ENCODE data around the gene TENM3. TPM values are rescaled to one million over a fixed set of nuclear protein-coding genes. Genes with fewer than 3 reads are reported as not detected.

Gene TENM3
- total RNA-seq, 2 experiments from 2014 or later = not detected

GRCh38 chr4:182478475-182478874, 235.3 kb downstream of the TENM3 start:
- DNase-seq (no peak), ATAC-seq (no peak)
- CTCF ChIA-PET = interaction anchor here (1.0 kb wide), 1 partner anchor 447 kb away, joined by 4 read pairs; no protein-coding TSS in a partner anchor
- Mint-ChIP-seq H3K4me3 (no peak overlapping the region), H3K9me3 (ENCODE audit: low read depth) (no peaks in the 10 kb centered on the region), H3K4me1 (no peaks in the 10 kb centered on the region), H3K36me3 (no peaks in the 10 kb centered on the region), H3K27me3 (peaks cover 6% of the 10 kb centered on the region), H3K27ac (no peak overlapping the region)

GRCh38 chr4:182483685-182484084, 240.5 kb downstream of the TENM3 start:
- CTCF ChIA-PET = interaction anchor here (1.0 kb wide), 1 partner anchor 441 kb away, joined by 3 read pairs; no protein-coding TSS in a partner anchor
- DNase-seq = no peak
- no peaks in the 10 kb centered on the region for H3K27me3 Mint-ChIP-seq
- H3K9me3 Mint-ChIP-seq (ENCODE audit: low read depth) = peaks cover 3% of the 10 kb centered on the region
- H3K4me1 Mint-ChIP-seq = no peaks in the 10 kb centered on the region
- H3K4me3 Mint-ChIP-seq = no peak overlapping the region
- no peak for ATAC-seq
- H3K27ac Mint-ChIP-seq = no peak overlapping the region
- H3K36me3 Mint-ChIP-seq = no peaks in the 10 kb centered on the region

- peaks cover 4% of the 10 kb centered on the region for H3K27me3 Mint-ChIP-seq
- CTCF ChIA-PET = no interaction called here
- ATAC-seq = no peak
- H3K9me3 Mint-ChIP-seq (ENCODE audit: low read depth) = peaks cover 3% of the 10 kb centered on the region
- no peak overlapping the region for H3K4me3 Mint-ChIP-seq
- no peaks in the 10 kb centered on the region for H3K36me3 Mint-ChIP-seq
- H3K27ac Mint-ChIP-seq = no peak overlapping the region
- DNase-seq = no peak
- H3K4me1 Mint-ChIP-seq = peaks cover 3% of the 10 kb centered on the region
Observed at GRCh38 chr4:182486881-182487280, 243.7 kb downstream of the TENM3 start.

DNA sequence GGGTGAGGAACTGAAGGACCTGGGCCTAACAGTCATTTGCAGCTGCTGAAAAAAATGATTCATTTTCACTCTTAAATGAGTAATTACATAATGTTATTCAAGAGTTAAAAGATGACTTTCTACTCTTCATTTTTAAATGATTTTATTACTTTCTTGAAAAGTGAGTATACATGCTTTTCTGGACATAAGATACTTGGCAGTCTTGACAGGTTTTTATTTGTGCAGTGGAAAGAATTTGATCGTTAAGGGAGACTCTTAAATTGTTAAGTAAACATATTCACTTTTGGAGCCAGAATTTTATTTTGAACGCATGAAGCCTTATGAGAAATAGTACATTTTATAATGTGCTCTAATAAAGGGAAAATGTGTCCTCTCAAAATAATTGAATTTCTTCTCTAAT, 245.7 kb downstream of the TENM3 start:
- Mint-ChIP-seq H3K27me3 (peaks cover 4% of the 10 kb centered on the region), H3K27ac (no peak overlapping the region), H3K9me3 (ENCODE audit: low read depth) (peaks cover 3% of the 10 kb centered on the region), H3K4me1 (peaks cover 10% of the 10 kb centered on the region), H3K36me3 (no peaks in the 10 kb centered on the region), H3K4me3 (no peak overlapping the region)
- ATAC-seq (no peak), DNase-seq (no peak)
- CTCF ChIA-PET = no interaction called here

GRCh38 chr4:182489607-182490006, 246.4 kb downstream of the TENM3 start:
- Mint-ChIP-seq H3K36me3 (no peaks in the 10 kb centered on the region), H3K4me1 (peaks cover 10% of the 10 kb centered on the region), H3K27me3 (peaks cover 4% of the 10 kb centered on the region), H3K9me3 (ENCODE audit: low read depth) (peaks cover 3% of the 10 kb centered on the region), H3K4me3 (no peak overlapping the region), H3K27ac (no peak overlapping the region)
- CTCF ChIA-PET = no interaction called here
- ATAC-seq = no peak
- DNase-seq = no peak

DNA sequence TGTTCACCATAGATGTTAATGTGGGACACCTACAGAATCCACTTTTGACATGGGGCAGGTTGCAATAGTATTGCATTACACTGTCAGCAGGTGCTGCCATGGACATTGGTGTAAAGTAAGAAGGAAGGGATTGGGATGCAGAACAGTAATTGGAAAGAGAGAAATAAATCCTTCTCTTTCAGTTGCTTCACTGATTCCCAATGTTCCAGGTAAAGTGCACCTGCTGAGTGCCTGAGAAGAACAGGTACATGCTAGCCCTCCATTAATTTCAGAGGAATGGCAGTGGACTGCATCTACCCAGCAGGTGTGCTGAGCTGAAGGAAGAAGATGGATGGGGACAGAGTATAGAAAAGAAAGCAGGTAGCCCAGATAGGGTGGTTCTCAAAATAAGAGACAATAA, 248.5 kb downstream of the TENM3 start:
- CTCF ChIA-PET = no interaction called here
- no peaks in the 10 kb centered on the region for H3K36me3 Mint-ChIP-seq

GRCh38 chr4:182492423-182492822, 249.2 kb downstream of the TENM3 start:
- Mint-ChIP-seq H3K36me3 (no peaks in the 10 kb centered on the region), H3K4me3 (no peak overlapping the region), H3K27ac (no peak overlapping the region), H3K4me1 (peaks cover 10% of the 10 kb centered on the region), H3K27me3 (peaks cover 4% of the 10 kb centered on the region), H3K9me3 (ENCODE audit: low read depth) (no peaks in the 10 kb centered on the region)
- CTCF ChIA-PET = interaction anchor here (1.0 kb wide), 1 partner anchor 432 kb away, joined by 6 read pairs; no protein-coding TSS in a partner anchor
- ATAC-seq = no peak
- no peak for DNase-seq

More for the DNA sequence above, 248.5 kb downstream of the TENM3 start:
- Mint-ChIP-seq H3K9me3 (ENCODE audit: low read depth) (no peaks in the 10 kb centered on the region), H3K4me1 (peaks cover 10% of the 10 kb centered on the region), H3K27me3 (peaks cover 4% of the 10 kb centered on the region), H3K4me3 (no peak overlapping the region), H3K27ac (no peak overlapping the region)
- no peak for DNase-seq
- no peak for ATAC-seq

DNA sequence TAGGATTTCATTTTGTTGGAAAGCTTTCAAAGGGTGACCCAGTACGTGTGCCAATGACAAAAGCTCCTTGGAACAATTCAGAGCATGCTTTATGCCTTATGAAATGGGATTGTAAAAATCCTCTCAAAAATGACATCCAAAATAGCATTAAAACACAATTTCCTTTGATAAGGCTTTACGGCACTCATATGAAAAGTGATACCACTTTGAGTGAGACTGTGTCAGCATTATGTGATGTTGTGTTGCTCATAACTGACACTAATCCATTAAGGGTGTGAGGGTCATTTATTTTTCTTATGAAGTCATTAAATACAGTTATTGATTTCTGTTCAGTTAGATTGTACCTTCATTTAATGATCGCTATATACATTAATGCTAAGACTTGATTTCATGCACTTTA, 250.2 kb downstream of the TENM3 start:
- Mint-ChIP-seq H3K36me3 (no peaks in the 10 kb centered on the region), H3K9me3 (ENCODE audit: low read depth) (no peaks in the 10 kb centered on the region), H3K4me3 (no peak overlapping the region), H3K4me1 (peaks cover 10% of the 10 kb centered on the region), H3K27ac (no peak overlapping the region), H3K27me3 (peaks cover 4% of the 10 kb centered on the region)
- DNase-seq (no peak), ATAC-seq (no peak)
- CTCF ChIA-PET = interaction anchor here (1.0 kb wide), 1 partner anchor 431 kb away, joined by 6 read pairs; no protein-coding TSS in a partner anchor

DNA sequence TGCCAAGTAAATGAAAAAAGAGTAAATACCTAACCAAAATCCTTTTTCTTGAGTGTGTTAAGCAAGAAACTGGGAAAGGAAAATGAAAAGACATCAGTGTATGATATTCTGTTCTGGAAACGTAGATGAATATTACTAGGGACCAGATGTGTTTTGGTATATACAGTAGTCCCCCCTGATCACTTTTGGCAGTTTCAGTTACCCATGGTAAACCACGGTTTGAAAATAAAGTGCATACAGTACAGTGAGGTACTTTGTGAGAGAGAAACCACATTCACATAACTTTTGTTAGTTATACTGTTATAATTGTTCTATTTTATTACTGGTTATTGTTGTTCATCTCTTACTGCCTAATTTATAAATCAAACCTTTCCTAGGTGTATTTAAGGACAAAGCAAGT, 250.9 kb downstream of the TENM3 start:
- Mint-ChIP-seq H3K9me3 (ENCODE audit: low read depth) (no peaks in the 10 kb centered on the region), H3K36me3 (no peaks in the 10 kb centered on the region), H3K4me1 (peaks cover 10% of the 10 kb centered on the region), H3K27ac (no peak overlapping the region), H3K27me3 (peaks cover 4% of the 10 kb centered on the region), H3K4me3 (no peak overlapping the region)
- DNase-seq (no peak), ATAC-seq (no peak)
- CTCF ChIA-PET = no interaction called here

DNA sequence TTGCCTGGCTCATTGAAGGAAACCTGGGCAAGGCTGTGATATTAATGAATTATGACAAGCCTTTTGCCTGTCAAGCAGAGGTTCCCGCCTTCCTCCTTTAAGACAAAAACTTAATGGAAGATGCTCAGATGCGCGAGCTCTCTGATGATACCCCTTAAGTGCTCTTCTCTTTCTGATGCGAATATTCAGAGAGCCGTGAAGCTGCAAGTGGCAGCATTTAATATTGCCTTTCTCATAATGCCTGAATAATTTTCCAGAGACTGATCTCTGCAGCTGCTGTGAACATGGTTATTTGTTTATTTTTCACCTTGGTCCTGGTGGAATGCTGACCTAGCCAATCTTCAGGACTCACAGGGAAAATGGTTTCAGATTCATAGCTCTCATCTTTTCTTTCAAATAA, 251.8 kb downstream of the TENM3 start:
- ATAC-seq (no peak), DNase-seq (no peak)
- Mint-ChIP-seq H3K36me3 (no peaks in the 10 kb centered on the region), H3K27ac (no peak overlapping the region), H3K4me1 (peaks cover 10% of the 10 kb centered on the region), H3K27me3 (peaks cover 4% of the 10 kb centered on the region), H3K4me3 (no peak overlapping the region), H3K9me3 (ENCODE audit: low read depth) (no peaks in the 10 kb centered on the region)
- CTCF ChIA-PET = no interaction called here

DNA sequence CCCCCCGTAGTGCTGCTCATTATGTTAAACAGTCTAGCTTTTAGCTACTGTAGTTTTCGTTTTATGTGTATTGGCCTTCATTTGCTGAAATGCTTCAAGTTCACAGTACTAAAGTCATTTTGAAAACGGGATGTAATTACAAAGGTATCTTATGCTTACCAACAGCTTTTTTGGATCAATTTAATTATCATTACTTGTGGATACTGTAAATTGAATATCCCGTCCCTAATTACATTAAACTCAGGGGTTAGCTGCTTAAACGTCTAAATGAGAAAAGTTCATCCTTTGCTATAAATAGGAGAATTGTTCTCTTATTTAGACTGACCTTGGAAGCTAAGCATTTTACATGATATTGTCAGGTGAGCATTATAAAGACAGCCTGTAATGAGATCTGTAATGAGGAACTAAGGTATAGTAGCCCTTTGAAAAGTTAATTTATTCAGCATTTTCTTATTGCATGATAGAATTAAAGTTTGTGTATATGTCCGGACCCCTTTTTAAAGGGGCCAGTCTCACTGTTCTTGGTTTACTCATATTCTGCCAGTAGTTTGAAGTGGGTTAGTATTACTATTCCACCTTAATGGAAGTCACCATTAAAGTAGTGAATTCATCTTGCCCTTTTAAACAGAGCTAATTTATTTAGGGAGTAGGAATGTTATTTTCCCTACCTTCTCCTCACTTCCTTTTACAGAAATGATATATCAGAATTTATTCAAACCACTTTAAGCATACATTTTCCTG, 252.6 kb downstream of the TENM3 start:
- H3K4me1 Mint-ChIP-seq = peaks cover 10% of the 10 kb centered on the region
- peaks cover 4% of the 10 kb centered on the region for H3K27me3 Mint-ChIP-seq
- H3K9me3 Mint-ChIP-seq (ENCODE audit: low read depth) = no peaks in the 10 kb centered on the region
- H3K4me3 Mint-ChIP-seq = no peak overlapping the region
- no peak for ATAC-seq
- no peak for DNase-seq
- no peak overlapping the region for H3K27ac Mint-ChIP-seq
- H3K36me3 Mint-ChIP-seq = no peaks in the 10 kb centered on the region
- CTCF ChIA-PET = interaction anchor here (0.8 kb wide), 1 partner anchor 17 kb away, joined by 5 read pairs; no protein-coding TSS in a partner anchor

- DNase-seq (no peak), ATAC-seq (no peak)
- no peaks in the 10 kb centered on the region for H3K36me3 Mint-ChIP-seq
- CTCF ChIA-PET = interaction anchor here (0.8 kb wide), 1 partner anchor 17 kb away, joined by 5 read pairs; no protein-coding TSS in a partner anchor
- peaks cover 10% of the 10 kb centered on the region for H3K4me1 Mint-ChIP-seq
- H3K9me3 Mint-ChIP-seq (ENCODE audit: low read depth) = no peaks in the 10 kb centered on the region
- H3K27me3 Mint-ChIP-seq = peaks cover 4% of the 10 kb centered on the region
- H3K27ac Mint-ChIP-seq = no peak overlapping the region
- H3K4me3 Mint-ChIP-seq = no peak overlapping the region
Observed at GRCh38 chr4:182496408-182496807, 253.2 kb downstream of the TENM3 start.

- no peaks in the 10 kb centered on the region for H3K36me3 Mint-ChIP-seq
- ATAC-seq (no peak), DNase-seq (no peak)
- H3K4me3 Mint-ChIP-seq = no peak overlapping the region
- H3K27me3 Mint-ChIP-seq = peaks cover 6% of the 10 kb centered on the region
- H3K9me3 Mint-ChIP-seq (ENCODE audit: low read depth) = no peaks in the 10 kb centered on the region
- H3K4me1 Mint-ChIP-seq = no peaks in the 10 kb centered on the region
- CTCF ChIA-PET = interaction anchor here (0.6 kb wide), 1 partner anchor 298 kb away, joined by 4 read pairs; no protein-coding TSS in a partner anchor
- H3K27ac Mint-ChIP-seq = no peak overlapping the region
Observed at GRCh38 chr4:182502064-182502463, 258.9 kb downstream of the TENM3 start.

- Mint-ChIP-seq H3K4me1 (no peaks in the 10 kb centered on the region), H3K27ac (no peak overlapping the region), H3K27me3 (peaks cover 6% of the 10 kb centered on the region), H3K4me3 (no peak overlapping the region), H3K9me3 (ENCODE audit: low read depth) (no peaks in the 10 kb centered on the region), H3K36me3 (no peaks in the 10 kb centered on the region)
- DNase-seq (no peak), ATAC-seq (no peak)
- CTCF ChIA-PET = no interaction called here
Observed at GRCh38 chr4:182504463-182504862, 261.3 kb downstream of the TENM3 start.

Measured in activated CD8-positive, alpha-beta memory T cell treated with anti-CD3 and anti-CD28 coated beads, Interleukin-2, amount 10 ng/mL, durations not matched to agents 7 days and 5 days (primary cell).